OCI-LY1 (cell line): ENCODE measurements around the gene MBD2.

Source experiments
- H2AFZ ChIP-seq: fragments of 200-600 bp; sonication (generic), shearing (Covaris generic); 2 replicates; pipeline ENCODE4 v1.6.0; 2014; ENCODE audit warnings: antibody characterized with exemption, mild to moderate bottlenecking, low read length
- H3F3A ChIP-seq: fragments of 200-600 bp; sonication (generic), shearing (Covaris generic); 2 replicates; pipeline ENCODE4 v1.6.0; 2014; ENCODE audit warnings: mild to moderate bottlenecking, antibody characterized with exemption, low read length, moderate library complexity; ENCODE audit not compliant: insufficient read depth
- H3K27ac ChIP-seq: fragments of 200-600 bp; sonication (generic); 2 replicates; pipeline ENCODE4 v1.5.1; 2014; ENCODE audit warnings: low read length, mixed run types, mild to moderate bottlenecking, low read depth; ENCODE audit not compliant: poor library complexity, severe bottlenecking
- H3K27me3 ChIP-seq: fragments of 200-600 bp; sonication (generic); 2 replicates; pipeline ENCODE4 v1.6.0; 2014; ENCODE audit warnings: antibody characterized with exemption, mild to moderate bottlenecking, low read length, moderate library complexity; ENCODE audit not compliant: insufficient read depth
- H3K36me3 ChIP-seq: fragments of 200-600 bp; sonication (generic); 2 replicates; pipeline ENCODE4 v1.6.1; 2014; ENCODE audit warnings: mild to moderate bottlenecking, antibody characterized with exemption, low read length, moderate library complexity, mixed read lengths; ENCODE audit not compliant: insufficient read depth
- H3K4me1 ChIP-seq: fragments of 200-600 bp; sonication (generic); 2 replicates; pipeline ENCODE4 v1.5.1; 2014; ENCODE audit warnings: mild to moderate bottlenecking, low read length, moderate library complexity; ENCODE audit not compliant: insufficient read depth, severe bottlenecking
- H3K4me2 ChIP-seq: fragments of 200-600 bp; sonication (generic), shearing (Covaris generic); 2 replicates; pipeline ENCODE4 v1.6.1; 2014; ENCODE audit warnings: low read length
- H3K4me3 ChIP-seq: fragments of 200-600 bp; sonication (generic); 2 replicates; pipeline ENCODE4 v1.5.1; 2014; ENCODE audit warnings: low read length, low read depth, mild to moderate bottlenecking, mixed read lengths; ENCODE audit not compliant: poor library complexity, severe bottlenecking
- H3K79me2 ChIP-seq: fragments of 200-600 bp; shearing (Covaris generic); 2 replicates; pipeline ENCODE4 v1.6.1; 2016; ENCODE audit warnings: mixed run types, low read length, mixed read lengths; ENCODE audit not compliant: insufficient read depth
- H3K9ac ChIP-seq: fragments of 200-600 bp; sonication (generic), shearing (Covaris generic); 2 replicates; pipeline ENCODE4 v1.6.1; 2014; ENCODE audit warnings: mild to moderate bottlenecking, low read length, mixed read lengths
- H3K9me2 ChIP-seq: fragments of 200-600 bp; sonication (generic), shearing (Covaris generic); 2 replicates; pipeline ENCODE4 v1.6.1; 2014; ENCODE audit warnings: low read depth, mild to moderate bottlenecking, low read length, mixed read lengths
- H3K9me3 ChIP-seq: fragments of 200-600 bp; shearing (Covaris generic); 2 replicates; pipeline ENCODE4 v1.6.1; 2014; ENCODE audit warnings: low read length, mixed read lengths
- H4K20me1 ChIP-seq: fragments of 200-600 bp; sonication (generic), shearing (Covaris generic); 2 replicates; pipeline ENCODE4 v1.6.0; 2016; ENCODE audit warnings: mild to moderate bottlenecking, low read length; ENCODE audit not compliant: insufficient read depth
- EZH2 ChIP-seq: fragments of 200-600 bp; sonication (generic), shearing (Covaris generic); IDR thresholded peaks from 2 replicates; pipeline ENCODE4 v1.8.0; 2017; ENCODE audit warnings: borderline replicate concordance, mixed run types, mild to moderate bottlenecking, antibody characterized with exemption, low read length, moderate library complexity, mixed read lengths
- TF ChIP-seq, protein P1 (sequence below): fragments of 200-600 bp; sonication (generic), shearing (Covaris generic); IDR thresholded peaks from 2 replicates; pipeline ENCODE4 v1.5.1; 2017; ENCODE audit warnings: mild to moderate bottlenecking, antibody characterized with exemption, low read length, moderate library complexity, mixed read lengths

The MBD2 gene

DNA sequence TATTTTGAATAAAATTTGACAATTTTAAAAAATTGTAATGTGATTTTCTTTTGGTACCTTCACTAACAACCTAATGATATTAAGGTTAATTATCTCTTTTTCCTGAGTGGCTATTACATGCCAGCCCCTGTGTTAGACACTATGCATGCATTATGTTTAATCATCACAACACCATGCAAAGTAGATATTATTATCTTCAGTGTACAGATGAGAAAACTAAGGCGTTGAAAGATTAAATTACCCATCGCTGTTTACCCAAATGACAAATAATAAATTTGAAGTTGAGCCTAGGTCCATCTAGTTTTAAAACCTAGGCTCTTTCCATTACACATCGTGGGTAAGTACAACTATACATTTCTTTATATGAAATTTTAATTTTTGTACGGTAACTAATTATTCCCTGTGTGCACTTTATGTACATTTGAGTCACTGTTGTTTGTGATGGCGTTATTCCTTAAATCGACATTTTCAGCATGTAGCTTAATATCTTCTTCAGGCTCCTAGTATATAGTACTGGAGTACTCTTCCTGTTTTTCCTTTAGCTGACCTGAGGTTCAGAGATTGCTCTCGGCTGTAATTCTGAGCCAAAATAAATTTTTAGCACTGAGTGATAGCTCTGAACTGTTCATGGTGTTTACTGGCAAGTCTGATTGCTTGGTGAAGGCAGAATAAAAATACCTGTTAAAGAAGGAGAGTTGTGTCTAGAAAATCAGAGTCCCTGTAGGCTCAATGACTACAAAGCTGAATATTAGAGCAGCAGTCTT, 13.9 kb upstream of the MBD2 start:
- no peaks in the 10 kb centered on the region for H3K27me3 ChIP-seq
- no peaks in the 10 kb centered on the region for H3K9me2 ChIP-seq
- H3K4me1 ChIP-seq: peaks cover 20% of the 10 kb centered on the region
- no peak overlapping the region for H2AFZ ChIP-seq
- no peak overlapping the region for H3K4me2 ChIP-seq
- H3K36me3 ChIP-seq: no peaks in the 10 kb centered on the region
- no peak overlapping the region for H3K27ac ChIP-seq
- H3F3A ChIP-seq: no peaks in the 10 kb centered on the region
- no peaks in the 10 kb centered on the region for H4K20me1 ChIP-seq
- H3K9me3 ChIP-seq: no peaks in the 10 kb centered on the region
- no peak overlapping the region for H3K9ac ChIP-seq
- H3K4me3 ChIP-seq: no peak overlapping the region
- TF ChIP-seq, protein P1, sequence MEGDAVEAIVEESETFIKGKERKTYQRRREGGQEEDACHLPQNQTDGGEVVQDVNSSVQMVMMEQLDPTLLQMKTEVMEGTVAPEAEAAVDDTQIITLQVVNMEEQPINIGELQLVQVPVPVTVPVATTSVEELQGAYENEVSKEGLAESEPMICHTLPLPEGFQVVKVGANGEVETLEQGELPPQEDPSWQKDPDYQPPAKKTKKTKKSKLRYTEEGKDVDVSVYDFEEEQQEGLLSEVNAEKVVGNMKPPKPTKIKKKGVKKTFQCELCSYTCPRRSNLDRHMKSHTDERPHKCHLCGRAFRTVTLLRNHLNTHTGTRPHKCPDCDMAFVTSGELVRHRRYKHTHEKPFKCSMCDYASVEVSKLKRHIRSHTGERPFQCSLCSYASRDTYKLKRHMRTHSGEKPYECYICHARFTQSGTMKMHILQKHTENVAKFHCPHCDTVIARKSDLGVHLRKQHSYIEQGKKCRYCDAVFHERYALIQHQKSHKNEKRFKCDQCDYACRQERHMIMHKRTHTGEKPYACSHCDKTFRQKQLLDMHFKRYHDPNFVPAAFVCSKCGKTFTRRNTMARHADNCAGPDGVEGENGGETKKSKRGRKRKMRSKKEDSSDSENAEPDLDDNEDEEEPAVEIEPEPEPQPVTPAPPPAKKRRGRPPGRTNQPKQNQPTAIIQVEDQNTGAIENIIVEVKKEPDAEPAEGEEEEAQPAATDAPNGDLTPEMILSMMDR: no peak
- no peak for TF ChIP-seq EZH2
- no peaks in the 10 kb centered on the region for H3K79me2 ChIP-seq

DNA sequence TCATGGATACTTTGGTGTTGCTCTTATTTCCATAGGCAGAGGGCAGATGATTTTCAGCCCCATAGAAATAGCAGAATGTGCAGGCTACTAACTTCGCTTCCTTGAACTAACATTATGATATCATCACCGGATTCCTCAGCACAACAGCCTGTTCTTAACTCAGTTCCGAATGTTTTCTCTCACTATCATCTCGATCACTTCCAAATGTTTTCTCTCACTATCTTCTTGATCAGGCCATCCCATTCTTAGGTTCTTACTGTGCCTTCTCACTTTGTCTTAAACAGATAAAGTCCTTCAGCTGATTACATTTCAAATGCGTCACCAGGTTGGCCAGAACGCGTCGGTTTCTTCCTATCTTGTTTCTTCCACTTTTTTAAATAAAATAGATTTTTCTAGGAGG, 11.4 kb upstream of the MBD2 start:
- Histone ChIP-seq H3K27ac (no peak overlapping the region), H3K36me3 (no peaks in the 10 kb centered on the region), H3K27me3 (no peaks in the 10 kb centered on the region), H3K9me3 (no peaks in the 10 kb centered on the region), H3K4me3 (no peak overlapping the region), H4K20me1 (no peaks in the 10 kb centered on the region), H3K4me1 (peaks cover 20% of the 10 kb centered on the region), H3F3A (no peaks in the 10 kb centered on the region), H3K9ac (no peak overlapping the region), H2AFZ (no peak overlapping the region), H3K4me2 (no peak overlapping the region), H3K79me2 (no peaks in the 10 kb centered on the region), H3K9me2 (no peaks in the 10 kb centered on the region)
- no peak for TF ChIP-seq EZH2
- TF ChIP-seq, protein P1: no peak

DNA sequence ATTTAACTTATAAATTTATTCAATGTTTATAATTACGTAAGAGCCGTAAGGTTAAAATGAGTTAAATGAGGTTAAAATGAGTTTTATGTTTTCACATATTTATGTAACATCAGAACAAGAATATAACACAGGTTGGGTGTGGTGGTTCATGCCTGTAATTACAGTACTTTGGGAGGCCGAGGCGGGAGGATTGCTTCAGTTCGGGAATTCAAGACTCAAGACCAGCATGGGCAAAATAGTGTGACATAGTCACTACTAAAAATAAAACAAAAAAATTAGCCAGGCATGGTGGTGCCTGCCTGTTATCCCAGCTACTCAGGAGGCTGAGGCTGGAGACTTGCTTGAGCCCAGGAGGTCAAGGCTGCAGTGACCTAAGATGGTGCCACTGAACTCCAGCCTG, 9.3 kb upstream of the MBD2 start:
- Histone ChIP-seq H3K27ac (no peak overlapping the region), H3K4me1 (peaks cover 12% of the 10 kb centered on the region), H3K27me3 (no peaks in the 10 kb centered on the region), H4K20me1 (no peaks in the 10 kb centered on the region), H3K79me2 (no peaks in the 10 kb centered on the region), H2AFZ (no peak overlapping the region), H3K36me3 (no peaks in the 10 kb centered on the region), H3K9me3 (no peaks in the 10 kb centered on the region), H3F3A (no peaks in the 10 kb centered on the region), H3K4me3 (no peak overlapping the region), H3K4me2 (no peak overlapping the region), H3K9ac (no peak overlapping the region), H3K9me2 (no peaks in the 10 kb centered on the region)
- TF ChIP-seq, protein P1: no peak
- TF ChIP-seq EZH2: no peak
